Midbrain (tissue), 1 donor: ENCODE data around the gene RFNG.

ENCODE experiments used
- DNase-seq: peaks from one replicate; lab custom pipeline; 2025; lab: John Stamatoyannopoulos, UW

The RFNG gene

DNA sequence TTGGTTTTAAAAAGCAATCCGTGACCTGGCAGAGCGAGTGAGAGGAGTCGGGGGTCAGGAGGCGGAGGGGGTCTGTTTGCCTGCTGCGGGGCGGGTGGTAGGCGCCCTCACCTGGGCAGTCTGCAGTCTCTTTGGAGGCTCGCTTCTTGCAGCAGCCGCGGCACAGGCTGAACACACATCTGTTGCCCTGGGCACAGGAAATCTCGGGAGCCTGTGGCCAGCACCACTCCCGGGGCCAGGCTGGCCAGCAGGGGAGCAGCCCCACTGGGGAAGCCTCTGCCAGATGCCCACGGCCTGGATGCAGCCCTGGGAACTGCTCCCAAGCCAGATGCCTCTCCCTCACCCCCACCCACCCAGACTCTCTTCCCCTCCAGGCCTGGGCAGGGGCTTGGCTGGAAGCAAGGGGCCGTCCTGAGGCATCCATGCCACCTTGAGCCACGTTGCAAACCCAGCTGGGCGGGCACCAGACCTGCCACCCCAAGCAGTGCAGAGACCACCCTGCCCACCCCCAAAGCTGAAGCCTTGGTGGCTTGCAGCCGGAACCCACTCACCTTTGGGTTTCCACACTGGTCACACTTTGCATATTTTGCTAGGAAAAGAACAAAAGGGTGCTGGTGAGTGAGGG is 6.7 kb upstream of the RFNG start:
- DNase-seq: no peak

DNA sequence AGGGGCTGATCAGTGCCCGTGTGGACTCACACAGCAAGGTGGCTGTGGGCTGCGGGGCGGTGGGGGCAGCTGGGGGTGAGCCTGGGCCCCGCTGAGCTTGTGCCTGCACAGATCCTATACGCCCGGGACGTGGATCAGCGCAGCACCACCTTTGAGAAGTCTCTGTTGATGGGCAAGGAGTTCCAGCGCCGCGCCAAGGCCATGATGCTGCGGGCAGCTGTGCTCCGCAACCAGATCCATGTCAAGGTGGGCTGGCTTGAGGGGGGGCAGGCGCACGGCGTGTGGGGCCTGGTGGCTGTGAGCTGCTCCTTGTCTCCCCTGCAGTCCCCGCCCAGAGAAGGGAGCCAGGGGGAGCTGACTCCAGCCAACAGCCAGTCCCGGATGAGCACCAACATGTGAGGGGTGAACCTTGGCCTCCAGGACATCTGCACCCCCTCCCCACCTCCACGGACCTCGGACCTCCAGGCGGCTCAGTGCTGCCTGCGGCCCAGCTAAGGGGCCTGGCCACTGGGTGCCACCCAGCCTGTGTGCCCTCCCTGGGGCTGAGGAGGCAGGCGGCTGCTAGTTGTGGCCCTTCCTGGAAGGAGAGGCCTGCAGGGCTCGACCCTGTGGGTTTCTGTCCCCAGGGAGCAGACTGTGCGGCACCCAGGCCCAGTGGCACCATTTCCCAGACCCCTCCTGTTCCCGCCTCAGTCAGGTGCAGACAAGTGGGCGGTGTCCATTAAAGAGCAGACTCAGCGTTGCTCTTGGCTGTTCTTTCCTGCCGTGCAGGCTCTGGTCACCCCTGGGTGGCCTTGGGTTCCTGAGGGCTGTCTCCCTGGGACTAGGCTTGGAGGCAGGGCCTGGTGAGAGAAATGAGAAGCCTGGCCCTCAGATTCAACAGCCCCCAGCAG is 5.4 kb upstream of the RFNG start:
- DNase-seq: no peak

DNA sequence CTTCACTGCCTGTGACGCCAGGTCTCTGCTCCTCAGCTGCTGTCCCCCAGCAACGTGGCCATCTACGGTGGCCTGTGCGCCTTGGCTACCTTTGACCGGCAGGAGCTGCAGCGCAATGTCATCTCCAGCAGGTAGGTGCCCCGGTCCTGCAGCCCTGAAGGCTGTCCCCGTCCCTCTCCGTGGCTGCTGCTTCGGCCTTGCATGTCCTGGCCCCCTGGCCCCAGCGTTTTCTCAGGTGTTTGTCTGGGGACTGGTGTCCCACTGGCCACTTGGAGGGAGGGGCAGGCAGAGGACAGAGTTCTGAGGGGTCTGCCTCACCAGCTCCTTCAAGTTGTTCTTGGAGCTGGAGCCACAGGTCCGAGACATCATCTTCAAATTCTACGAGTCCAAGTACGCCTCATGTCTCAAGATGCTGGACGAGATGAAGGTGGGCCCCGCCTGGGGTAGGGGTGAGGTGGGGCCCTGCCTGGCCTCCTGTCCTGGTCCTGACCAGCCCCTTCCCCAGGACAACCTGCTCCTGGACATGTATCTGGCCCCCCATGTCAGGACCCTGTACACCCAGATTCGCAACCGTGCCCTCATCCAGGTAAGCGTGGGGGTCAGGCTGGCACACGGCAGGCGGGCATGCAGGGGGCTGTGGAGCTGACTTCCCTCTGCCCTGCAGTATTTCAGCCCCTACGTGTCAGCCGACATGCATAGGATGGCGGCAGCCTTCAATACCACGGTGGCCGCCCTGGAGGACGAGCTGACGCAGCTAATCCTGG is 4.5 kb upstream of the RFNG start:
- DNase-seq: no peak

DNA sequence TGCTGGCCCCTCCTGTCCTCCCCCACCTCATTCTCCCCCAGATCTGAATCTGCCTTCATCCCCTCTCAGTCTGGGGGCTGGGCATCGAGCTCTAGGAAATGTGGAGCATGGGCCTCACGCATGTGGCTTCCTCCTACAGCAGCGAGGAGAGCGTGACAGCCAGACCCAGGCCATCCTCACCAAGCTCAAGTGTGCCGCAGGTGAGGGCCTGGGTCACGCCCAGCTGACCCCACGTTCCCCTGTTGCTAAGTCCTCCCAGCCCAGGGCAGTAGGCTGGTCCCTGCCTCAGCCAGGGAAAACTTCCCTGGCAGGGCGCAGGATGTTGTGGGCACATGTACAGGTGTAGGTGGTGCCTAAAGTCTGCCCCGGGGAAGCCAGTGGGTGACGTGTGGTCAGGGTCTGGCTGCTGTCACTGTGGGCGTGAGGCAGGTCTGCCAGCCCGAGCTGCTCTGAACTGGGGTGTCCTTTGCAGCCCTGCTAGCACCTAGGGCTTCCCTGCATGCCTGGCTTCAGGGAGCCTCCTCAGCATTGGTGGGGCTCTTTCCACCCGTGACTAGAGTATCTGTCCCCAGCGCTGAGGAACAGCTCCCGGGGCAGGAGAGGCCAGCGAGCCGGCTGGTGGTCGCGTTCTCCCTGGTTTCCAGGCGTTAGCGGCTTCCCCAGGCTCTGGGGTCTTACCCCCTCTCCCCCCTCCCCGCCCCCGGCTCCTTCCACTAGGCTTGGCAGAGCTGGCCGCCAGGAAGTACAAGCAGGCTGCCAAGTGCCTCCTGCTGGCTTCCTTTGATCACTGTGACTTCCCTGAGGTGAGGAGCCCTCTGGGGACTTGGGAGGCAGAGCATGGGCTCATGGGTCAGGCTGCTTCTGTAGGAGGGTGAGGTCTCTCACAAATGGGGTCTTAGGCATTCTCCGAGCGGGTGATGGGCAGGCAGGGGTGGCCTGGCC is 3.7 kb upstream of the RFNG start:
- DNase-seq: no peak

DNA sequence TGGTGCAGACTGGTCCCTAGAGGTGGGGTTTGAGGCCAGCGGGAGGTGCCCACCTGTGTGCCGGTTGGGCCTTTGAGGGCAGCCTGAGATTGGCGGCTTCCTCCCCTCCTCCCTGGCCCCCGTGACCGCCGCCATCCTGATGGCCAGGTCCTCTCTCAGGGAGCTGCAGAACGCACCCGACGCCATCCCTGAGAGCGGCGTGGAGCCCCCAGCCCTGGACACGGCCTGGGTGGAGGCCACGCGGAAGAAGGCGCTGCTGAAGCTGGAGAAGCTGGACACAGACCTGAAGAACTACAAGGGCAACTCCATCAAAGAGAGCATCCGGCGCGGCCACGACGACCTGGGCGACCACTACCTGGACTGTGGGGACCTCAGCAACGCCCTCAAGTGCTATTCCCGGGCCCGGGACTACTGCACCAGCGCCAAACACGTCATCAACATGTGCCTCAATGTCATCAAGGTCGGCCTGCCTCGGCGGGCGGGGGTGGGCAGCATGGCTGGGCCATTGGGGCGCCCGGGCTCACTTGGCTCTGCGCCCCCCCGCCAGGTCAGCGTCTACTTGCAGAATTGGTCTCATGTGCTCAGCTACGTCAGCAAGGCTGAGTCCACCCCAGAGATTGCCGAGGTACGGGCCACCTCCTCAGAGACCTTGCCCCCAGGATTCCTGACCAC is 2.9 kb upstream of the RFNG start:
- DNase-seq: no peak

DNA sequence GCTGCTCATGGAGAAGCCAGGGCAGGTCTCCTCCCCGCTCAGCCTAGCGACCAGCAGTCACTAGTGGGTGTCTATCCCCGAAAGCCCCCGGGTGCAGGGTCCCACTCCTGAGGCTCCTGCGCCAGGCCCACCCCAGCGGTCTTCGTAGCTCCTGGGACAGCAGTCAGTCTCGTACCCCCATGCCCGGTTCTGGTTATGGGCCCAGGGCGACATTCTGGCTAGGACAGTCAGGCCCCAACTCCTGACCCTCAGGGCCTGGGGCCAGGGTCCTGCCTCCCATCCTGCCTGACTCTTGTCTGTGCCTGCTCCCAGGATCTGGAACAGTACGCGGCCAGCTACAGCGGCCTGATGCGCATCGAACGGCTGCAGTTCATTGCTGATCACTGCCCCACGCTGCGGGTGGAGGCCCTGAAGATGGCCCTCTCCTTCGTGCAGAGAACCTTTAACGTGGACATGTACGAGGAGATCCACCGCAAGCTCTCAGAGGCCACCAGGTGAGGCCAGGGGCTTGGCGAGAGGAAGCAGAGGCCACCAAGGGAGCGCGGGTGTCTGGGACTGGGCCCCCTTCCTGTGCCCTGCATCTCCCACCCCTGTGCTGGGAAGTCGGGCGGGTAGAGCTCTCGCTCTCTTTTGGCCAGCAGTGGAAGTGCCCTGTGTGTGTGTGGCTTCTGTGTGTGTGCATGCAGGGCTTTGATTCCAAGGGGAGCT is 2.1 kb upstream of the RFNG start:
- DNase-seq: no peak

DNA sequence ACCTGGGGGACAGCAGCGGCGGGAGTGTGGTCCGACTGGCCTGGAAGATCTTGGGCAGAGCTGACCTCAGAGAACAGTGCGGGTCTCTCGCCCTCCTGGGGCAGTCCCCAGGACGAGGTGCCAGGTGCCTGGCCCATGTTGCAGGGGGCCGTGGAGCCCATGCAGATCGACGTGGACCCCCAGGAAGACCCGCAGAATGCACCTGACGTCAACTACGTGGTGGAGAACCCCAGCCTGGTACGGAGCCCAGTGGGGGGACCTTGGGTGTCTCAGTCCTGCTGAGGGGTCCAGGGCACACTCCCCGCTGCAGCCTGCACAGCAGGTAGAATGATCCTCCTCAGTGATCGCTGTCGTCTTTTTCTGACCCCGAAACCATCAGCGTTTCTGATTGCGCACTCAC is 1.5 kb upstream of the RFNG start:
- DNase-seq: no peak

DNA sequence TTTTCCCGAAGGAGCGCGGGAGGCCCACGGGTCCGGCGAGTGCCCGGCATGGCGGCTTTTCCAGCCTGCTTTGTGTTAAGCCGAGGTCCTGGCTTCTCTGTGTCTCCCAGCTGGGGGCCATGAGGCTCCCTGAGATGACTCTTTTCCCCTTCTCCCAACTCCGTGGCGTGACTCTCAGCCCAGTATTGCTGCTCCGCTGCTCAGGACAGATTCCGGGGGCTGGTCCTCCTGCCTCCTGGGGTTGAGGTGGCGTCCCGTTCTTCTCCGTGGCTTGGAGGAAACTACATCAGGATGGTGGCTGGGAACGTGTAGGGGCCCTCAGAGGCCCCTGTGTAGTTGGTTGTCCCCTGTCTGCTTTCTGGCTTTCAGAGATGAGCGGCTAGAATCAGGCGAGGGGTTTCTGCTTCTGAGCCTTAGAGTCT is 1.0 kb upstream of the RFNG start:
- DNase-seq: no peak

DNA sequence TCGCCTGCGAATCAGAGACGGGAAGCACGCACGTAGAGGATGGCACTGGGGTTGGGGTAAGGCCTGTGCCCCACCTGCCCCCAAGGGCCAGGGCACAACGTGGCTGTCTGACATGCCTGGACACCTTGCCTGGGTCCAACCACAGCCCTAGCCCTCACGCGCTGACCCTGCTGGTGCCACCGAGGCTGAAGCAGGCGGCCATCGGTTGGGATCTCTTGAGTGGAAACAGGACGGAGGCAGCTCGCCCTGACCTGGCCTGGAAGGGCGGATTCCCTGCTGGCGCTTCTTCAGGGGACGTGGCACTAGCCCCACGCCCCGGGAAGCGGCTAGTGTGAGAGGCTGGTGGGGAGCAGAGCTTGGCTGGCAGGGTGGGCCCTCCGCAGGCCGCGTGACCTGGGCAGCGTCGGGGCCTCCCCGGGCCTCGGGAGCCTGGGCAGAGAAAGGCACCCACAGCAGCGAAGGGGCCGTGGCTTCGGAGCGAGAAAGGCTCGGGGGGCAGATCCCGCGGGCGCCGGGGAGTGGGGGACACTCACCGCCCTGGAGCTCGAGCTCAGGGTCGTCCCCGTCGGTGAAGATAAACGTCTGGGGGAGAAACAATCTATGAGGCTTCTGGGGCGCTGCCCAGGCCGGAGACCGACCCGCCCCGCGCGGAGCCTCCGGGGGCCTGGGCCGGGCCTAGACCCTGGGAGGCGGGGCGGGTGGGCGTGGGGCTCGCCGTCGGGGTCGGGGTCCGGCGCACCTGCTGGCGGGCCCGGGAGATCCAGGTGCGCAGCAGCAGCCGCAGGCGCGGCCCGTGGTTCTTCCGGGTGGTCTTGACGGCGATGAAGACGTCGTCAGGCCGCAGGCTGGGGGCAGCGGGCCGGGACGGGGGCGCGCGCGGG is 610 bp downstream of the RFNG start:
- DNase-seq: no peak

DNA sequence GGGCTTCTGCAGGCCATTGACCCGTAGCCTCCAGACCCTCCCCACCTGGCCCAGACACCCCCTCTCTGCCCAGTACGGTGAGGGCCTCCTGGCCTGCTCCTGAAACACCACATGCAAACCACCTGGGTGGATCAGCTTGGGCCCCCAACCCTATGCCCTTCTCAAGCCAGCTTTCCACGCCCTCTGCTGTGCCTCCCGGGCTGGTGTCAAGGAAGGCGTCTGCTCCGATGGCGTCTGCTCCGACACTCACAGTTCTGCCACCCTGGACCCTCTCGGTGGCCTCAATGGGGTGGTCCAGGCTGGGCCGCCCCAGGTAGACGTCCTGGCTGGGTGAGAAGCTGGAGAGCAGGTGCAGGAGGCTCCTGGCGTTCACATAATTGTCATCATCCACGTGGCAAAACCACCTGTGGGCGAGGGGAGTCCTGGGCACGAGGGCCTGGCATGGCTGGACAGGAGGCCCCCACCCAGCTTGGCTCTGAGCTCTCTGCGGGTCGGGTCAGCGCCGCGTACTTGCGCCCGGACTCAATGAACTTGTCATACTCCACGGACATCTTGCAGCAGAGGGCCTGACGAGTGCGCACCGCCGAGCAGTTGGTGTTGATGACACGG is 1.4 kb downstream of the RFNG start:
- DNase-seq: no peak

DNA sequence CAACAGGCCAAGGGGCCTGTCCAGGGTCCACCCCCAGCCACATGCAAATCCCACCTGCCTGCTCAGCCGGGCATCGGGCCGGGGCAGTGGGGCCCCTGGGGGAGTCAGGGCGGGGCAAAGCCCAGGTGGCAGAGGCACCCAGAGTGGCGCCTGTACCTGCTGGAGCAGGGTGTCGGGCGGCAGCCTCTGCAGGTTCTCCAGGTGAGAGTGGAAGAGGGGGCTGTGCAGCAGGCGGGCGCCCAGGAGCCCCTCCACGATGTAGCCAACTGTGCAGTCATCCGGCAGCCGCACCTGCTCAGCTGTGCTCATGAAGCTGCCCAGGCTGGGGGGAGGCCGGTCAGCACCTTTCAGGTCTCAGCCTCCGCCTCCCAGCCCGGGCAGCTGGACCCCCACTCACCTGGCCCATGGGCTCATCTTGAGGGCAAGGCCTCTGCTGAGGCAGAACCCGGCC is 2.1 kb downstream of the RFNG start:
- DNase-seq: no peak

DNA sequence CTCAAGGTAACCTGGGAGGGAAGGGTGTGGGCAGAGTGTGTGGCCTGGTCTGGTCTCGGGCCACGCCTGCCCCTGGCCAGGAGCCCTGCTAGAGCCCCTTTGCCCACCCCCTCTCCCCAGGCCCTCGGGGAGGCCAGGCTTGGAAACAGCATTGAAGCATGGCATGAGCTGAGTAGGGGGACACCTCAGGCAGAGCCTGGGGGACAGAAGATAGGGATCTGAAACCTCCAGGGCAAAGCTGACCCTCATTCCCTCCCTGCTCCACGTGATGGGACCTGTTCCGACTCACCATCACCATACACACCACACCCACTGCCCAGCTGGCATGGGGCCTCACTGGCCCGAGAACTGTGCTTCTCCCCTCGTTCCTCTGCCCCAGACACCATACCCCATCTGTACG is 2.5 kb downstream of the RFNG start:
- DNase-seq: no peak

DNA sequence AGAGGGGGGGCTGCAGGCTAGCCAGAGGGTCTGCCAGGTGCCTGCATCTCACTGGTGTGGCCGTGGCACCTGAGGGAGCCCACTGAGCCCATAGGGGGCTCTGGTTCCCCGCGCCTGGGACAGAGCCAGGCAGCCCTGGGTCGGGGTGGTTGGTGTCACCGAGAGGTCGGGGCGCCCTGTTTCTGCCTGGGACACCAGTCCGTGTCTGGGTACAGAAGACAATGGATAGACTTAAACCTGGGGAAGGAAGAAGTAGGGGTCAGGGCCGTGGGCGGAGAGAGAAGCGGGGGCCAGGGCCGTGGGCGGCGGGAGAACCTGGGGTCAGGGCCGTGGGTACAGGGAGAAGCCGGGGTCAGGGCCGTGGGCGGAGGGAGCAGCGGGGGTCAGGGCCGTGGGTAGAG is 3.0 kb downstream of the RFNG start:
- DNase-seq: no peak

DNA sequence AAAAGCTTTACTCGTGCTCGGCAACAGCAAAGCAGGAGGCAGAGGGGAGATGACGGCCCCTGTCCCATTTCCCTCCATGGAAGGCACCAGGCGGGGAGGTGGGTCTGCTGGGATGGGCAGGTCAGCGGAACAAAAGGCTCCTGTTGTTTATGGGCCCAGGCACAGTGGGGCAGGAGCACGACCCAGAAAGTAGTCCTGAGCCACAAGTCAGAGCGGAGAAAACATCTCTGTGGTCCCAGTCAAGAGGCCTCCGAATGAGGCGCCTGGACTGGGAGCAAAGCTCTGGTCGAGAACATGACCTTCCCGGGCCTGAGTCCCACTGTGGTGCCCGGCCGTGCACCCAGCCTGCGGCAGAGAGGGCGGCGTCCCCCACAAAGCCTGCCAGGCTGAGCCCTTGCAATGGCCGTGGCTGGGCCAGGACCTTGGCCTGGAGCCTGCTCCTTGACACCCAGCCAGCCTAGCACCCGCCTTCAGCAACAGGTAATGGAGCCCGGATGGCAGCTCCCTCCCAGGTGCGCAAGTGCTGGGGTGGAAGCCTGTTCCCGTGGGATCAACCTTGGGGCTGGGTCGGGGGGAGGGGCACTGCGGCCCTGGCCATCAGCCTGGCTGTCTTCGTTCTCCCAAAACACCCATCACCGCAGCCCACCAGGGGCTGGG is 3.6 kb downstream of the RFNG start:
- DNase-seq: no peak

DNA sequence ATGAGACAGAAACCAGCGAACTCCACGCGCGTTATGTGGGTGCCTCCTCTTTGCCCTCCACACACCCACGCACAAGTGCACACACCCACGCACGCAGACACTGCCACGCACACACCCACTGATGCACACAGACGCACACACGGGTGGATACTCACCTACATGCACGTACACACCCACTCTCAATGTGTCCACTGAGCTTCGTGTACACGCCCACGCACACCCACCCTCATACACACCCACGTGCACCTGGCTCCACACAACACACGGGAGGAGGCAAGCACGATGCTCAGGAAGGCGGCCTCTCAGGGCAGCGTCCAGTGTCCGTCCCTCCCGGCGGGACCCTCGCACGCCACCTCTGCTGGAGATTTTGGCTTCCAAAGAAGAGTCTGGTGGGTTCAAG is 4.2 kb downstream of the RFNG start:
- no peak for DNase-seq

DNA sequence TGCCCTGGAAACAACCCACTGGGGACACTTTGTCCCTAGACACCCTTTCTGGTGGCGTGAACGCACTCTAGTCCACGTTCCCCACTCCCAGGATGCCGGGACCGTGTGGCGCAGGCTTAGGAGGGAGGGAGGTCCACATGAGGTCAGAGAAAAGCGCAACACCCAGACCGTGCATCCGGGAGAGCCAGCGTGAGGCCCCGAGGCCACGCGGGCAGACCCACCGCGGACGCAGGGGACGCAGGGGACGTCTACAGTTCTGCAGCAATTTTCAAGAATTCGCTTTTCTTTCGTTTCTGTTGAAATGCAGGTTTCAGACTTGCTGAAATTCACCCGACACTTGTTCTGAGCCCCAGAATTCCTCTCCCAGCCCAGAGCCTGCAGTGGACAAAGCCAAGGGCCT is 4.7 kb downstream of the RFNG start:
- no peak for DNase-seq

DNA sequence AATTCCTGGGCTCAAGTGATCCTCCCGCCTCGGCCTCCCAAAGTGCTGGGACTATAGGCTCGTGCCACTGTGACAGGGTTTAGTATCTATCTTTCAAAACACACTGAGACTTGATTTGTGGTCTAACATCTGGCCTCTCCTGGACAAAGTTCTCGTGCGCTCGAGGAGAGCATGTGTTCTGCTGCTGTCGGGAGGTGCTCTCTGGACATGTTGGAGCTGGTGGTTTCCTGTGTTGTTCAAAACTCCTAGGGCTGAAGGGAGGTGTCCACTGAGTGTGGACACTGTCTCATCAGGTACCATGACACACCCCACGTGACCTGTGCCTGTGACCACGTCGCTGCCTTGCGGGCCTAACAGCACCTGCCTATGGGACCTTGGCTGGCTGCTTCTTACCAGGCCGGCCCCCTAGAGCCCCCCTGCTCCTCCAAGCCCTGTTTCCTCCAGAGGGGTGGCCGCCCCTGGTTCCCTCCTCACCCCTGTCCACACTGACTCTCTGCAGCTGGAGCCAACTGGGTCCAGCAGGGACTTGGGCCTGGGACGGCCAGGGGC is 5.6 kb downstream of the RFNG start:
- no peak for DNase-seq

DNA sequence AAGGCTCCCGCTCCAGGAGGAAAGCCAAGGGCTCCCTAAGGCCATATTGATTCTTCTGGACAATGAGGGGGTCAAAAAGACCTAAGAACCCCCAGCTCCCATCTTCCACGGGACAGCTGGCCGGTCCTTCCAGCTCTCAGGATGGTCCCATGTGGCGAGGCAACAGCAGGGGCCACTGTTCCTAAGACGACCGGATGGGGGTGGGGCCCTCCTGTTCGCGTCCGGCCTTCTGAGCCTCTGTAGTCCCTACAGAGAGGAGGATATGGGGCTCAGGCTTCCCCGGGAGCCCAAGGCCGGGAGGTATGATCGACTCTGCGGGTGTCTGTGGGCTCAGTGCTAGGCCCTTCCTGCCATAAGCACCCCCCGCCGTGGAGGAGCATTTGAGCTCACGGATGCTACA is 8.1 kb downstream of the RFNG start:
- DNase-seq: no peak
